D341Med (cell line): ENCODE measurements around the gene FMN2.
"Not testable (repeated sequence)": the region's sequence is repeated elsewhere in the genome, so short reads cannot be mapped to it uniquely, and the experiment has no call there.

Source experiments
- DNase-seq: peaks from one replicate; pipeline ENCODE4 v3.0.0; 2012; ENCODE audit warnings: low spot score

FMN2 gene

DNA sequence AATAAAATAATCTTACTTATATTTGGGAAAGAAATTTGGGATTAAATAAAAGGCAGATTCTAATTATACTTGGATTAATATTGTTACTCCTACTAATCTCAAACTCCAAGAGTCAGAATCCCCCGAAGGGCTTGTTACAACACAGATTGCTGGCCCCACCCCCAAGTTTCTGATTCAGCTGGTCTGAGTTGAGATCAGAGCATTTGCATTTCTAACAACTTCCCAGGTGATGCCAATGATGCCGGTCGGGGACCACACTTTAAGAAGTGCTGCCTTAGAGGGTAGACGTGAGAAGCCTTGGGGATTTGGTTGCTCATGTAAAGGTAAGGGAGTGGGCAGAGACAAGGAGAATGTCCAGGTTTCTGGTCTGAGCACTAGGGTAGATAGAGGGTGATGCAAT, 47.2 kb downstream of the FMN2 start:
- no peak for DNase-seq

DNA sequence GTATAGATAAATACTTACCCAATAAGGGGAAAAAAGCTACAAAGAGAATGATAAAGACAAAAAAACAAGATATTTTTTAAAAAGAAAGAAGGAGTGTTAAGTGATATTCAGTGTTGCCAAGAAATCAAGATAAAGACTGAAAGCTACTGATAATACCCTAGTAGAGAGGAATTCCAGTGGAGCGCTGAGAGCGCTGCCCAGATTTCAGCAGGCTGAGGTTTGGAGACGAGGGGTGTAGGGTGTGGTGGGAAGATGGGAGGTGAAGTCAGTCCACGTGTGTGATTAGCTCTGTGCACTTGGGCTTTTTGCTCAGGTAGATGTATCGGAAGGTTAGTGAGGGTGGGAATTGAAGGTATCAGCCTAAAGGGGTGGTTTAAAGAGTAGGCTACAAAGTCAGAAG, 47.8 kb downstream of the FMN2 start:
- DNase-seq = no peak

DNA sequence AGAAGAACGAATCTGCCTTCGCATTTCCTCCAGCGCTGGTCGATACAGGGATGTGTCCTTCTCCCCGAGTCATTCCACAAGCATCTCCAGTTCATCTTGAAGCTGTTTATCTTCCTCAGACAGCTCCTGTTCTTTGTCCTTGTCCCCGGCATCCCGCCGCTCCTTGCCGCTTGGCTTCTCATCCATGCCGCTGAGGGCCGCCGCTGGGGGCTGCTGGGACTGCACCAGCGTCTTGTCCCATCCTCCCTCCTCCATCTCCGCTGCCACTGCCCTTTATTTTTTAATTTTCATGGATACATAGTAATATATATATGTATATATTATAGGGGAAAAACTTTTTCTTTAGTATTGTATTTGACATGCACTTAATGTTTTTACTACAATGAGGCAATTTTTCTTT, 53.4 kb downstream of the FMN2 start:
- DNase-seq = no peak

DNA sequence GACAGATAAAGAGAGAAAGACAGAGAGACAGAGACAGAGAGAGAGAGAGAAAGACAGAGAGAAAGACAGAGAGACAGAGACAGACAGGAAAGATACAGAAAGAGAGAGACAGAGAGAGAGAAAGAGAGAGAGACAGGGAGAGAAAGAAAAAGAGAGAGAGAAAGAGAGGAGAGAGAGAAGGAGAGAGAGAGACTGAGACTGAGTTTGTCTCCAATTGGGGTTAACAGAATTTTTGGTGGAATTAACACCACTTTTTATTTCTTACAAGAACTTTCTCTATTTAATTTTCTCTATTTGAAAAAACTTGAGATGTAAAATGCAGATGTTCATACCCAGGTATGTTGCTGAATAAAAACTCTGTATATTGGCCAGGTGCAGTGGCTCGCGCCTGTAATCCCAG, 56.6 kb downstream of the FMN2 start:
- DNase-seq = no peak

DNA sequence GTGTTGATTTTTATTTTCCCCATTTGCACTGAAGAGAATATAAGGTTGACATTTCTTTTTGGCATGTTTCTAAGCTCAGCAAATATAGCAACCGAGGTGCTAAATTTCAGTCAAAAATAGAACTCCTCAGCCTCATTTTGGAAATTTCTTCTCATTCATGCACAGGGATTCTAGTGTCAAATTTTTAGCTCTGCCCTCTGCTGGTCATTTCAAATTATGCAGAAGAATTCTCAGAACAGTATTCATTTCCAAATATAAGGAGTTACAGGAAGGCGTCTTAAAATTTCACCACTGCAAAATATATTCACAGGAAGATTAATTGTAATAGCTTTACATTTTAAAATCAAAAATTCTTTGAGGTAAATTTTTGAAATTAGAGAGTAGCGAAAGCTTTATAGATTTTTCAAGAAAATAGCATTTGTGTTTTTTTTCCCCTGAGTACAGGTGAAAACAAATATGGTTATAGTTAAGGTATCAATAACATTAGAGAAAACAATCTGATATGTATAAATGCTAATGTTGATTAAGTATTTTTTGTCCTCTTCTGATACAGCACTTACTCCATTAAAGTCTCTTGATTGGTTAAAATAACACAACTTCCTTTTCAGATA, 57.9 kb downstream of the FMN2 start:
- DNase-seq = no peak

DNA sequence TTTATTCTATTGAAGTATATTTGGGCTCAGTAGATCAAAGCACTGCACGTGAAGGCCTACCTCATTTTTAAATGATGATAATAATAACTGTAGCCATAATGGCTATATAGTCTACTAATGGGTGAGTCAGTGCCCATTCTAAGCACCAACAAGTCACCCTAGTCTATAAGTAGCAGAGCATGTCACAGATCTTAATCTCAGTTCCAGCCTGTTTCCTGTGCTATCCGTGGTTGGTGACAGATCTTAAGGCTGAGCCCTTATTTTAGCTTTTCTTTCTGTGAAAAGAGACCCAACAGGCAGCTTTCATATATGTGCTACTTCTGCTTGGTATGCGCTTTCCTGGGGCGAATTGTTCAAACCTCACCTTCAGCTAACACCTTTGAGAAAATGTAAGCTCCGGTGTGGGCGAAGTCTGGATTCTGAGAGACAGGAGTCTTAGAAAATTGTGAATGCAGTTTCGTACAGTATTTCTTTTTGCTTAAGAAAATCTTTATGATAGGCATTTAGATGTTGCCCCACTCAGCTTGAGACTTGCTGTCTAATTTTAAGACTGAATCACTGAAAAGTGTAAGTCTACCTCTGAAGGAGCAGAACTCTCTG, 59.6 kb downstream of the FMN2 start:
- no peak for DNase-seq

DNA sequence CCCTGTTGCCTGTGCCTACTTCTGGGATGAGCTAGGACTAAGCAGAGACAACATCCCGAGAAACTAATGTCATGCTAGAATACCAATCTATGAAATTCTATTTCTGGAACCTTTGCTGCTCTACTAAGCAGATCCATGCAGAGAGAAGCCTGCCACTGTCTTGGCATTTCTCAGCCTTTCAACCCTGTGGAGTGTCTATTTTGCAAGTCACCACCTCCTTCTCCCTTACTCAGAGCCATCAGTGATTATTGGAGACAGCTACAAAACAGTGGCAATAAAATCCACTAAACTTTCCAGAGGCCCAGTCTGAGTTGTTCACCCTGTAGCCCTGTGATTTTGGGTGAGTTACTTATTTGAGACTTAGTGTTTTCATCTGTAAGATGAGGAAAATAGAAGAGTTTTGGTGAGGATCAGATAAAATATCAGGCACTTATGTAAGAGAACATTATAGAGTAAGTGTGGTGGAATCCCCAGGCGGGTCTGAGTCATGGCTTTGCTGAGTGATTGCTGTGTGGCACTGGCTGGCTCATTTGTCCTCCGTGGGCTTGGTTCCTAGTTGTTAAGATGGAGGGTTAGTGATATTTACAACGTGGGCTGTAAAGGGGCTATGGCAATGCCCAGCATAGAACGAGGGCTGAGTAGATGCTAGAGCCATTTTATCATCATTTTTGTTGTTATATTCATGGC, 61.1 kb downstream of the FMN2 start:
- no peak for DNase-seq

DNA sequence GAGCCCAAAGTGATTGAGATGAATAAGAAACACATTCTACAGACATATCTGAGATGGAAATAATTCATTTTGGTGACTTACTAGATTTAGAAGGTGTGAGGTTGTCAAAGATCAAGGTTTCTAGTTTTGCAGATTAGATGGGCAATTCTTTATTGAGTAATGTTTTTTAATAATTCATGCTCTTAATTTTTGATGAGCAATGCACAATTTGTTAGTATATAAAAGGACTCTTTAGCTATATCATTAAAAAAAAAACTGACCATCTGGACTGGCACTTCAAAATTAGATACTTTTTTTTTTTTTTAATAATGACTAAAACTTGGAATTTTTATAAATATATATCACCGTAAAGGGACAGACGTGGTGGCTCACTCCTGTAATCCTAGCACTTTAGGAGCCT, 63.9 kb downstream of the FMN2 start:
- DNase-seq = no peak

DNA sequence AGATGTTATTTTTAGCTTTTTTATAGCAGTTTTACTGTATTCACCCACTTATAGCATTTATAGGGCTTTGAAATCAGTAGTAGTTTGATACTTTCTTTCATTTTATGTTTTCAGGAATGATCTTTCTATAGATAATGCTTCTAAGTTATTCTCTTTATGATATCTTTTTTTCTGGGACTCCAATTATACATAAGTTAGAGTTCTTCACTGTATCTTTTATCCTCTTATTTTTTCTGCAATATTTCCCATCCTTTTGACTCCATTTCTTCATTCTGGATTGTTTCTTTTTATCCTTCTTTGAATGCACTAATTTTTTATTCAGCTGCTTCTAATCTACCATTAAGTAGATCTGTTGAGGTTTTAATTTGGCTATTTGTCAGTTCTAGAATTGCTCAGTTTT, 73.1 kb downstream of the FMN2 start:
- no peak for DNase-seq

DNA sequence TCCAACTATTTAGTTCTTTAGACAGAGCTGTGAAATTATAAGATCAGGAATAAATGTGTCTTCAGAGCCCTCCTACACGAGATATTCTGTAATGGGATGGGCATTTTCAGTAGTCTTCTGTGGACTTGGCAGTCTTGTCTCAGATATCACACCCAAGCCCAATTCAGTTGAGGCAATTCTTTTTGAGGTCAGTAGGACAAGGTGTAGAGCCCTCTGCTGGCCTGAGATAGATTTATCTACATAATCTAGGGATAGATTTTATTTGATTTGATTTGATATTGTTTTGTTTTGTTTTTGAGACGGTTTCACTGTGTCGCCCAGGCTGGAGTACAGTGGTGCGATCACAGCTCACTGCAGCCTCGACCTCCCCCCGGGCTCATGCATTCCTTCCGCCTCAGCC, 77.5 kb downstream of the FMN2 start:
- DNase-seq = peak; percentile 44

DNA sequence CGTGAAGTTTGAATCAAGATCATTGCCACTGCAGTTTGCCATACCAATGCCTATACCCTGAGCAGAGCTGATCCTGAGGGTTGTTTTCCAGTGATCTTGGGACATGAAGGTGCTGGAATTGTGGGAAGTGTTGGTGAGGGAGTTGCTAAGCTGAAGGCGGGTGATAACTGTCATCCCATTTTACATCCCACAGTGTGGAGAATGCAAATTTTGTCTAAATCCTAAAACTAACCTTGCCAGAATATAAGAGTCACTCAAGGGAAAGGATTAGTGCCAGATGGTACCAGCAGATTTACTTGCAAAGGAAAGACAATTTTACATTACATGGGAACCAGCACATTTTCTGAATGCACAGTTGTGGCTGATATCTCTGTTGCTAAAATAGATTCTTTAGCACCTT, 78.6 kb downstream of the FMN2 start:
- DNase-seq = no peak

DNA sequence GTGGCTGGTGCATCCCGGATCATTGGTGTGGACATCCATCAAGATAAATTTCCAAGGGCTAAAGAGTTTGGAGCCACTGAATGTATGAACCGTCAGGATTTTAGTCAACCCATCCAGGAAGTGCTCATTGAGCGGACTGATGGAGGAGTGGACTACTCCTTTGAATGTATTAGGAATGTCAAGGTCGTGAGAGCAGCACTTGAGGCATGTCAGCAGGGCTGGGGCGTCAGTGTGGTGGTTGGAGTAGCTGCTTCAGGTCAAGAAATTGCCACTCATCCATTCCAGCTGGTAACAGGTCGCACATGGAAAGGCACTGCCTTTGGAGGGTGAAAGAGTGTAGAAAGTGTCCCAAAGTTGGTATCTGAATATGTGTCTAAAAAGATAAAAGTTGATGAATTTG, 79.1 kb downstream of the FMN2 start:
- DNase-seq = no peak

DNA sequence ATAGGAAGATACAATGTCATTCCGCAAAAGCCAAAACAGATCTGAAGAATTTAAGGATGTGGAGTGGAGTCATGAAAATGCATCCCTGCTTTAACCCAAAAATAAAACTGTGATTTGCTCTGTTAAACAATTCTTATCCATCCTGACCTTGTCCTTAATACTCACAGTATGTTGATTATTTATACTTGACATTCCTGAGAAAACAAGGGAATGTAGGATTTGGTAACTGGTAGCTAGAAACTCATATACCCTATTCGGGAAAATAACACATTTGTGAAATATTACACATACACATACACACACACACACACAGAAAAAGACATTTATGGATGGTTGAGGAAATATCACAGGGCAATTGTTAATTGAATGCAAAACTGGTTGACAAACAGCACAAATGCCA, 80.2 kb downstream of the FMN2 start:
- DNase-seq = no peak

DNA sequence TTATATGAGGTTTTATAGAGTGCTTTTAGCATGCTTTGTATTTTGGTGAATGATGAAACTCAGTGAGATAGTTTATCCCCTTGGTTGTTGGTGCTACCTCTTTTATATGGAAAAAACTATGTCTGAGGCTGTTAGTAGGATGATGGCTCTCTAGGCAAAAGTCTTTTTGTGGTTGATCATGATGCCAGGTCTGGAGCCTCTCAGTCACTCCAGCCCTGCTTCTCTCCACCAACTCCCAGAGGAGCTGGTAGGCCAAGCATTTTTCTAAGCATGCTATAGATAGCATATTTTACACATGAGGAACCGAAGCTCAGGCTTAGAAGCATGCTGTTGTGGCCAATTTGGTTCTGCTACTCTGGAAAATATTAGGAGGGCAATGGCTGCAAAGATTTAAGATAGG, 82.2 kb downstream of the FMN2 start:
- DNase-seq = no peak

DNA sequence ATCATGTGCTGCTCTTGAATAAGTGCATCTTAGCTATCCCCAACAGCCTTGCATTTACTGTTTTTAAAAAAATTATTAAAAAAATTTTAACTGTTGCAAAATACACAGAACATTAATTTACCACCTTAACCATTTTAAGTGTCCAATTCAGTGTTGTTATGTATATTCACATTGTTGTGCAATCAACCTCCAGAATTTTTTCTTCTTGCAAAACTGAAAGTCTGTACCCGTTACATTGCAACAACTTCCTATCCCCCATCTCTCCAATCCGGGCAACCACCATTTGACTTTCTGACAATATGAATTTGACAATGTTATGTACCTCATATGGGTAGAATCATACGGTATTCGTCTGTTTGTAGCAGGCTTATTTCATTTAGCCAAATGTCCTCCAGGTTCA, 83.1 kb downstream of the FMN2 start:
- no peak for DNase-seq

DNA sequence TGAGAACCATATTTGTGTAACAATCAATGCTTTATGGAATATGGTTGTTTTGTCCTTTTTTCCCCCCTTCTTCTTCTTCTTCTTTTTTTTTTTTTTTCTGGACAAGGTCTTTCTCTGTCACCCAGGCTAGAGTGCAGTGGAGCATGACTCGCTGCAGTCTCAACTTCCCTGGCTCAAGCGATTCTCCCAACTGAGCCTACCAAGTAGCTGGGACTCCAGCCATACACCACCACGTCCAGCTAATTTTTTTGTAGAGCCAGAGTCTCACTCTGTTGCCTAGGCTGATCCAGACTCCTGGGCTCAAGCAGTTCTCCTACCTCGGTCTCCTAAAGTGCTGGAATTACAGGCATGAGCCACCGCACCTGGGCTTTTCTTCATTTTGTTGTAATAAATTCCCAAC, 86.7 kb downstream of the FMN2 start:
- DNase-seq = no peak

DNA sequence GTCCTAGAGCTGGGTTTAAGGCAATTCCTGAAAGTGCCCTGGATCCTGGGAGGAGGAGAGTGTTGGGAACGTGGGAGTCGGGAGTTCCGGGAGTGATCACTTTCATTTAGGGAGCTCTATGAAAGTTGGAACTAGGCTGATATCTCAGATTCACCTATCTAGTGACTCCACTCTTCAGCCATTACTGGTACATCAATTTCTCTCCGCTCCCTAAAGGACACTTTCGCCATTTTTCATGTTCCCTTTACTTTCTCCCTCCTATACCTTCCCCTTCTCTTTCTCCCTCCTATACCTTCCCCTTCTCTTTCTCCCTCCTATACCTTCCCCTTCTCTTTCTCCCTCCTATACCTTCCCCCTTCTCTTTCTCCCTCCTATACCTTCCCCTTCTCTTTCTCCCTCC, 93.0 kb downstream of the FMN2 start:
- not testable (repeated sequence) for DNase-seq

DNA sequence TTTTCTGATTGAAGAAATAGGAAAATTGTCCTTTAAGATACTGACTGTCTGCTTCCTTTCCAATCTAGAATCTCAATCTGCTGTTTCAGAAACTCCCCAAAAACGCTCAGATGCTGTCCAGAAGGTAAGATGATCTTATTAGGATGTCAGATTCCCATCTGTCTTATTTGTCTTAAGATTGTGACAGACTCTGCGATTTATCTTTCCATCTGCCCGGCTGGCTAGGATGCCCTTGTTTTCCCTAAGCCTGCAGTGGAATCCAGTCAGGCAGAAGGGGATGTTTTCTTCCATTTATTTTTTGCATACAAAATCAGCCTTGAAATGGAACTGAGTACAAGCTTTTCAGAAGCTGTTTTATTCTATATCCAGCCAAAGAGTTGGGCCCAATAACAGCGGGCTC, 96.5 kb downstream of the FMN2 start:
- peak; percentile 67 for DNase-seq

DNA sequence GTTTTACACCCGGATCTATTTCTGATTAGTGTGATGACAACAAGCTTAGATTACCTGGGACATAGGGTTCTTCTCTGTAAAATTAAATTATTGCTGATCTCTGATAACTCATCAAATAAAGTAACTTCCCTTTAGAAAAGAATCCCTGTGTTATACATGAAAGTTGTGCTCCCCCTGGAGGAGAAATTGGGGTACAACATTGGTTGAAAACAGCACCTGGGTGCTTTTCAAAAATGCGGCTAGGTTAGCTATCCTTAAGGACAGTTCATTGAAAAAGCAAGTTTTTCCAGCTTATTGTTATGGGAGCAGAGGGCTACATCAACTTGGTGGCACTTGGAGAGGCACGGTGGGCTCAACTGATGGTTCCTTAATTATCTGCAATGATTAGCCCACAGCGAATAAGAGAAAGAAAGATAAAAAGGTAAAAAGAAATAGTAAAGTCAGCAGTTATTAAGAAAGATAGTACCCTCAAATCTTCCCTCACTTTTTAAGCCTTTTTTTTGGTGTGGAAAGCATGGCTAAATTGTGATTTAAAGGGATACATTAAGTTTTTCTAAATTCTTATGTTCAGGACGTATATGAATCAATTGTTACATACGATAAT, 97.8 kb downstream of the FMN2 start:
- DNase-seq = peak; percentile 50

DNA sequence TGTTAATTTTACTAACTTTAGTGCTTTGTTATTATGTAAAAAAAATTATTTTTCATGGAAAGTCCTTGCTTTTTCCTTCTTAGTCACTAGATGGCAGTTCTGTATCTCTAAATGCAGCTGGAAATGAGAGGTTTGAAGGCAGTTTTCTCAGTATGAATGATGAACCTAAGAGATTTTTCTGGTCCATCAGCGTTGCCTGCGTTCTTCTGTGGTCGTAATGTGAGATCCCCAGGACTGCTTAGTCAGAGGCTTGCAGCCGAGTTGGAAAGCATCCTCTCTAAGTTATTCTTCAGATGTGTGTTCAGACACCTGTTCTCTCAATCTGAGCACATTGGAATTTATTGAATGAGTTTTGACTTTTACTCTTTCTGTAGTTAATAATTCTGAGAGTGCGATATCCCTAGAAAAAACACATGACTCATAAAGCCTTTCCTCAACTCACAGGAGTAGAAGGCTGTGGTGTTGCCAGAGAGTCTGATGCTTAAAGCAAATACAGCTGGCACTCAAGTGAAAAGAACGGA, 99.3 kb downstream of the FMN2 start:
- peak; percentile 53 for DNase-seq

DNA sequence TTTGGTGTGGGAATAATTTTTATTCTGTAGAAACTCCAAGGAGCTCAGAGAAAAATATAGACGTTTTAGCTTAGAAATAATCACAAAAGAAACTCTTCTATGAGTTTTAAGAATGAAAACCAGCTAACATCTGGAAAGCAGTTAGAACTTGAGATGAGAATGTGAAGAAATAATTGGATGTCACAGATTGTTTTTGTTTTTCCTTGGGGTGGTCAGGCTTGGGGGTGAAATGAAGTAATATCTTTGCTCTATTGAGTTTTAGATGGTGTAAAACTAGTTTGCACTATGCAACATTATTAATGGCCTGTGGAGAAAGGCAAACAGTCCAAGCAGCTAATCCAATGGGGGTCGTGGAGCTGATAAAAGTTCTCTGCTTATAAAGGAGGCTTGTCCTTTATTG, 101.2 kb downstream of the FMN2 start:
- DNase-seq = no peak

DNA sequence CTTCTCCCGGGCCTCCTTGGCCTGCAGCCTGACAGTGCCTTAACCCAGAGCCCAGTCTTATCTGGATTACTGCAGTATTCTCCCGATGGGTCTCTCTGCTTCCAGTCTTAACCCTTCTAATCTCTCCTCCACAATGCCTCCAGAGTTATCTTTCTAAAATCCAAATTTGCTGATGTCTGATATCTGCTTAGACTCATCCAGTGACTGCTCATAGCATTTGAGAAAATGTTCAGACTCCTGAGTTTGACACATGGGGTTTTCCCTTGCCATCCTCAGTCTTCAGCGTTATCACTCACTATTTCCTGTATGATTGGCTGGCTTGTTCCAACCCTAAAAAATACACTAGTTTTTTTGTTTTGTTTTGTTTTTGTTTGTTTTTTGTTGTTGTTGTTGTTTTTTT, 102.0 kb downstream of the FMN2 start:
- DNase-seq = peak; percentile 46

DNA sequence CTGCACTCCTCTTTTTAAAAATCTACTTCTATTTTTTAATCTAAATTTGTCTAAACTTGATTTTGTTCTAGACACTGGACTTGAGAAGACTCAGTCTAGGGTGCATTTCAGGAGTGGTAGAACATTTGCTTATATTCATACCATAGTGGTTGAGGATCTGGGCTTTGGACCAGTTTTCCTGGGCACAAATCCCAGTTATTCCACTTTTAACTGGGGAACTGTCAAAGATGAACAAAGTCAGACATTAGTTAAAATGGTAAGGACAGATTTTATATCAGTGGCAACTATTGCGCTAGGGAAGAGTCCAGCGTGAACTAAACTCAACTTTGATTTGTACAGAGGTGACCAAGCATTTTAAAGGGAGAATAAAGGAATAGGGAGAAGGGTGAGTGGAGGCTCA, 102.4 kb downstream of the FMN2 start:
- no peak for DNase-seq
